Mononuclear cell (primary cell): Measurements from ENCODE around the gene FAM181A. TPM values are rescaled to one million over a fixed set of nuclear protein-coding genes. Genes with fewer than 3 reads are reported as not detected.

Experiments
- H3K27me3 ChIP-seq: 2 replicates; pipeline ENCODE4 v1.6.0; 2011; ENCODE audit warnings: low read length, control low read depth; ENCODE audit not compliant: insufficient read depth
- H3K4me1 ChIP-seq: 2 replicates; pipeline ENCODE4 v1.5.1; 2011; ENCODE audit warnings: mild to moderate bottlenecking, low read length, control low read depth; ENCODE audit not compliant: insufficient read depth
- H3K4me3 ChIP-seq: 2 replicates; pipeline ENCODE4 v1.5.1; 2011; ENCODE audit warnings: mild to moderate bottlenecking, low read length, moderate library complexity
- H3K9me3 ChIP-seq: 2 replicates; pipeline ENCODE4 v1.5.1; 2011; ENCODE audit warnings: low read depth, mild to moderate bottlenecking, control low read depth, low read length
- total RNA-seq: library from RNA; depleted of rRNA; stranded (reverse); fragments of >200 nt; gene quantifications from one replicate; pipeline ENCODE4 v1.2.3, GENCODE V29; 2012

The FAM181A gene
- total RNA-seq, 1 donor = not detected

DNA sequence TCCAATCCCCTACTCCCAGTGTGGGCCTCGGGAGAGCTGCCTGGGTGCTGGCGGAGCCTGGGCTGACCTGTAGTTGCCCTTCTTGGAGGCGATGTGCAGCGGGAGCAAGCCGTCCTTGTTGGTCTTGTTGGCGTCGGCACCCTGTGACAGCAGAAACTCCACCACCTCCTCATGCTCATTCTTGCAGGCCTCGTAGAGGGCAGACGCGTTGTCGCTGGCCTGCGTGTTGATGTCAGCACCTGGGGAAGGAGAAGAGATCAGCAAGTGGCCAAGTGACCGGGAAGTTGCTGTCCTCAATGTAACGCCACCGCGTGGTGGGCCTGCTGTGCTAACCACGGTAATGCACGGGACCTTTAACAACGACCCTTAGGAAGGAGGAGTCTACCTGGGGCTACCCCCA is 20.1 kb downstream of the FAM181A start:
- H3K4me1 ChIP-seq = no peaks in the 10 kb centered on the region
- no peak overlapping the region for H3K4me3 ChIP-seq
- H3K27me3 ChIP-seq = no peaks in the 10 kb centered on the region
- H3K9me3 ChIP-seq = no peaks in the 10 kb centered on the region

DNA sequence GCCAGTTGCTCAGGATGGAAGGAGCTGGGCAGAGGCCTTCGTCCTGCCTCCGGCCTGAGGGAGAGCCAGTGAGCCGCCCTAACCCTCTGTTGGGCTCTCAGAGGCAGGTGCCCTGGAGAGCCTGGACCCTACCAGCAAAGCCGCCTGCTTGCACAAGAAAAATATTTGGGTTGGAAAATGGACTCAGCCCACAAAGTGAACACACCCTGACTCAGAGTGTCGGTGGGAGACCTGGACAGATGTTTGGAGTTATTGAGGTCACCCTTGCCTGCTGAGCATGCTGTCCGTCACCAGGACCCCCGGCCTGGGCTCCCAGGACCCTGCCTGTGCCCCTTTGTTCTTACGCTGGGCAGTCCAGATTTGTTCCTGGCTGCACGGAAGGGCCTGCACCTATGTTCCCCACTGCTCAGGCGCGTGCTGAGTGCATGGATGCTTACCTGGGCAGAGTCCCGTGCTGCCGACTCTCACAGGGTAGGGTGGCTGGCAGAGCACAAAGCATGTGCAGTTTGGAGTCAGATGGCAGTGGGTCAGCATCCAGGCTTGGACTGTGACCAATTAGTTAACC is 22.4 kb downstream of the FAM181A start:
- no peaks in the 10 kb centered on the region for H3K9me3 ChIP-seq
- no peaks in the 10 kb centered on the region for H3K27me3 ChIP-seq
- H3K4me3 ChIP-seq = no peak overlapping the region
- peaks cover 15% of the 10 kb centered on the region for H3K4me1 ChIP-seq

DNA sequence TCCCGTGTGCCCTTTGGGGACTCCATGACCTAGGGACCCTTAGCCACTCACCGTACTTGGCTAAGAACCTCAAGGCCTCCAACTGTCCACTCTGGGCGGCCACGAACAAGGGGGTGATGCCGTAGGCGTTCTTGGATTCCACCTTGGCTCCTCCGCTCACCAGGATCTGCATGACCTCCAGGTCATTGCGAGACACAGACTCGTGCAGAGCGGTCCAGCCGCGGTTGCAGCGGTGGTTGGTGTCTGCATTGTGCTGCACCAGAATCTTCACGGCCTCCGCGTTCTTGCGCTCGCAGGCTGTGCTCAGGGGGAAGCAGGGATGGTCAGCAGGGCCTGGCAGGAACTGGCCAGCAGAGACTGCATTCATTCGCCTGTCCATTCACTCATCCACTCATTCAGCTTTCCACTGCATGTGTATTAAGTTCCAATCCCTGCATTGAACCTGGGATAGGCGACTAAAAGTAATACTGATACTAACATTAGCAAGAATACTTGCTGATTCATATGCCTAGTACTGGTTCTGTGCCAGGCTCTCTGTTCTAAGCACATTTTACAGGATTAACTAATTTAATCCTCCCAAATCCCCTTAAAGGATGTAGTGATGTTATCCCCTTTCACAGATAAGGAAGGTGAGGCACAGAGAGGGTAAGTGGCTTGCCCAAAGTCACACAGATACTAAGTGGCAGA is 23.9 kb downstream of the FAM181A start:
- peaks cover 30% of the 10 kb centered on the region for H3K4me1 ChIP-seq

DNA sequence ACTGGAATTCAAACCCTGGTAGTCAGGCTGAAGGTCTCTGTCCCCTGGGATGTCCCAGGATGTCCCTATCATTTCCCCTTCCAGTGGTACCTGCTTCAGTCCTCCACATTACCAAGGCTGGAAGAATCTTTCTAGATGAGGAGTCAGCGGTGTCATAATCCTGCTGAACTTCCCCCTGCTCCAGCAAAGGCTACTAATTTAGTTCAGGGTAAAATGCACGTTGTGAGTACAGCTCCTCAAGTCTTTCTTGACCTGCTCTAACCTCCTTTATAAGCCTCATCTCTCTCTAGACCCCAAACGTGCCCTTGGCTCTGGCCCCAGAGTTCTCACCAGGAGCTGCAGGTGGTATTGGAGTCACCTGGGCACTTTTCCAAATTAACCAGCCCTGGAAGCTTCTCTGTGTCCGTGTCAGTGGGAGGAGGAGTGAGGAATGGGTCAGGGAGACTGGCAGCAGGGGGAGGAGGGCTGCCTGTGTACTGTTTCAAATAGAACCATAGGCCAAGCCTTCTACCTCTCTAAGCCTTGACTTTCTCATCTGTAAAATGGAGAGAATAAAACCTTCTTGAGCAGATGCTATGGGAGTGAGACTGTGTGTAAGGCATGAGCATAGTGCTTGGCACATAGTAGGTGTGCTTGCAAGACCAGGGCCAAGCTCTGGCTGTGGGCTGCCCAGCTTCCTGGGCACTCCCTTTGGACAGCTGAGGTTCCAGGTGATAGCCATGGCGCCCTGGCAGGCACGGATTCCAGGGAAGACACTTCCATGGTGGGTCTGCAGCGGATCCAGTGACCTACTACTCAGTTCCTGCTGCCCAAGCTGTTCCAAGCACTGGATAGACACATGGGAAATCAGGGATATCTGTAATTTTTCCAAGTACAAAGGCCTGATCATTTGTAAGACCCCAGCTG is 24.7 kb downstream of the FAM181A start:
- H3K4me1 ChIP-seq = peaks cover 38% of the 10 kb centered on the region
- H3K9me3 ChIP-seq = no peaks in the 10 kb centered on the region
- no peak overlapping the region for H3K4me3 ChIP-seq
- H3K27me3 ChIP-seq = no peaks in the 10 kb centered on the region

More for the DNA sequence above, 23.9 kb downstream of the FAM181A start:
- no peaks in the 10 kb centered on the region for H3K9me3 ChIP-seq
- H3K27me3 ChIP-seq = no peaks in the 10 kb centered on the region
- H3K4me3 ChIP-seq = no peak overlapping the region

DNA sequence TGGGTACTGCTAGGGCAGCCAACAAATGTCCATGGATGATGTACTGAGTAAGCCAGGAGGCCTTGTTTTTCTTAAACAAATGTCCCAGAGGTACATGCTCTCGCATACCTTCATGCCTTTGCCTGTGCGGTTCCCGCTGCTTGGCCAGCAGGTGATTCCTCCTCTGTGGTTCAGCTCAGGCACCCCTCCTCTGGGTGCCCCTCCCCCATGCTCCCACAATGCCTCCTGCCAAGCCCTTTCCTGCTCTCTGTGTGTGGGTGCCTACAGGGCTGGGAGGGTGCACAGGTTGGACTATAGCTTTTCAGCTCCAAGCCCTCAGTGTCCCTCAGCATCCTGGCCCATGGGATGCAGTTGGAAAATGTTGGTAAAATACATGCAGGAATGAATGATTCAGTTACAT is 25.7 kb downstream of the FAM181A start:
- H3K4me1 ChIP-seq = peaks cover 46% of the 10 kb centered on the region
- no peaks in the 10 kb centered on the region for H3K9me3 ChIP-seq
- no peaks in the 10 kb centered on the region for H3K27me3 ChIP-seq
- H3K4me3 ChIP-seq = no peak overlapping the region

DNA sequence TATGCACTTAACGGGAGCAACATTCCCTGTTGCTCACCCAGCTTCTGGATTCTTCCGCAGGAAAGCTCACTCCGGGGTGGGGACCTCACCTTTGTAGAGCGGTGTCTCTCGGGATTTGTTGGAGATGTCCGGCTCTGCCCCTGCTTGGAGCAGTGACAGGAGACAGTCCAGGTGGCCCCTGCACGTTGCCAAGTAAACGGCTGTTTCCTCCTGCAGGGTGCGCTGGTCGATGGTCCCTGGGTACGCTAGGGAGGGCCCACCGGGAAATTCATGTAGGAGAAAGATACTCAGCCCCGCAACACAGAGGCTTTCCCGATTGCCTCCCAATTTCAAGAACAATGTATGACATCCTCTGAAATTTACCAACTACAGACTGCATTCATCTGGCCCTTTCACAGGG is 26.1 kb downstream of the FAM181A start:
- Histone ChIP-seq H3K9me3 (no peaks in the 10 kb centered on the region), H3K4me3 (no peak overlapping the region), H3K4me1 (peaks cover 51% of the 10 kb centered on the region), H3K27me3 (no peaks in the 10 kb centered on the region)

DNA sequence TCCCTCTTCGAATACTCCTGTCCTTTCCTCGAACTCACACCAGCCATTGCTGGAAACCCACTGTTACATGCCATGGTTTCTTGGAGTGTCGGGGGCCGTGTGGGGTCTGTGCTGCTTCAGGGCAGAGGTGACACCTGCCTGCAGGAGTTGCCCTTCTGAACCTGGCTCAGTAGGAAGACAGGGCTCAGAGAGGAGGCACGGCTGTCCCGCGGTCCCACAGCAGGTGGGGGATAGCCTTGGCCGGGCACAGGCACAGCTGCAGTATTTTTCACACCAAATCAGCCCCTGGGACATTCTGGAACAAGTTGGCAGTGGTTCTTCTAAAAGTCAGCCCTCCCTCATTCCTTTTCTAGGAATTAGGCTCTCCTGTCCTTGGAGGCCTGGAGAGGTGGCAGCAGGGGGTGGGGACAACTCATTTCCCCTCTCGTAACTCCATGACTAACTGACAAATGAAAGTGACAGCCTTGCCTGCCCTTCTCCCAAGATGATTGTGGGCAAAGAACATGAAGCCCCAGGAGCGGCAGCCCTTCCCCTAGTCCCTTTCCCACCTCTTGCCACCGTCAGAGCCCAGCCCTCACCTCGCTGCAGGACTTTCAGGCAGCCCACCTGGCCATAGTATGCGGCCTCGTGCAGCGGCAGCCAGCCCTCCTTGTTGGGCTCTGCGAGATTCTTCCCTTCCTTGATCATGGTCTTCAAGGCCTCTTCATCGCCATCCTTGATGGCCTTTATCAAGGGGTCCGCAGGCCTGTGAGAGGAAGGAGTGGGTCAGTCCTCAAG is 26.8 kb downstream of the FAM181A start:
- Histone ChIP-seq H3K4me1 (peaks cover 57% of the 10 kb centered on the region), H3K9me3 (no peaks in the 10 kb centered on the region), H3K27me3 (no peaks in the 10 kb centered on the region), H3K4me3 (no peak overlapping the region)

DNA sequence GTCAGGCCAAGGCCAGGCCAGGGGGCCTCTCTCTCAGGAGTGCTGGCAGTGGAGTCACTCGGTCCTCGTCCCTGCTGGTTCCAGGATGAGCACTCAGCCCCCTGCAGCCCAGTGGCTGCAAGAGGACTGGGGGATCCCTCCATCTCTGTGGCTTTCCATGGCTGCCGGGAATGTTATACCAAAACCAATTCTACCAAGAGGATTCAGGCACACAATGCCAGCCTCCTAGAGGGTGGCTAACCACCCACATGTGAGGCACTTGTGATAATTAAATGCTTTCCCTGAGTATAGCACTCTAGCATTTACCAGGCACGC is 27.3 kb downstream of the FAM181A start:
- H3K4me1 ChIP-seq = peaks cover 63% of the 10 kb centered on the region
- no peaks in the 10 kb centered on the region for H3K9me3 ChIP-seq
- no peaks in the 10 kb centered on the region for H3K27me3 ChIP-seq
- no peak overlapping the region for H3K4me3 ChIP-seq

DNA sequence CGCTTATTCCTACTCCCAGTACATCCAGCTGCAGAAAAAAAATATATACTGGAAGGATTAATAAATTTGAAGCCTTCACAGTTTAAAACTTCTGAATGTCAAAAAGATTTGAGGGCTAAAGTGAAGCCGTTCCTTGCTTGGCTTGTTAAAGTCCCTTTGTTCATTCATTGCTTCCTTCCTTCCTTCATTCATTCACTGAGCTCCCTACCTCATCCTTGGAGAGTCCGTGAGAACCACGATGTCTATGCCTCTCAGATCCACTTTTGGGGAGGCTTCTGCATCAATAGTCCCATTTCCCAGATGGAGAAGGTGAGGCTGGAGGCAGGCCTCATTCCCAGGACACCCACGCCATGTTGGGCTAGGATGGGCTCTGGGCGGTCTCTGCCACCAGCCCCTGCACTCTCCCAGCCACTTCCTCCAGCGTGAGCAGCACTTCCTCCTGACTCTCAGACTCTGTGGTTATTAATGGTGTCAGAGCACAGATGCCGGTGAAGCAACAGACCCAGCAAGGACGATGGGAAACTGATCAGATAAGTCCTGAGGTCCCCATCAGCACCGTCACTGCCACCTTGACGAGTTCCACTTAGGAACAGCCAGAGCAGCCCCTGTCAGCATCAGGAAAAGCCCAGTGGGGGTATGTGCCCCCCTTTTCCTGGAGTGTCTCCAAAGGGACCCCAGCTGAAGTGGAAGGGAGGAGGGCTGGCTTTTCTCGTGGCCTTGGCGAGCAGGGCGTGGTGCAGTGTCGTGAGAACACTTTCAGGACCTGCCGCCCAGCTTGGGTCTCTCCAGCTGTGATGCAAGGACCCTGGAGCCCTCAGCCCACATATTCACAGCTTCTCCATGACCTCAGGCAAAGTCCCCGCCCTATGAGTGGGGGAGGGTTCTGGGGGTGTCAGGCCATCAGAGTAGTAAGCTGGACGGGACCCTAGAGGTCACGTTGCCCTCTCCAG is 28.0 kb downstream of the FAM181A start:
- H3K27me3 ChIP-seq = no peaks in the 10 kb centered on the region
- peak overlapping the region; percentile 12 for H3K4me3 ChIP-seq
- H3K4me1 ChIP-seq = peaks cover 70% of the 10 kb centered on the region
- H3K9me3 ChIP-seq = no peaks in the 10 kb centered on the region

DNA sequence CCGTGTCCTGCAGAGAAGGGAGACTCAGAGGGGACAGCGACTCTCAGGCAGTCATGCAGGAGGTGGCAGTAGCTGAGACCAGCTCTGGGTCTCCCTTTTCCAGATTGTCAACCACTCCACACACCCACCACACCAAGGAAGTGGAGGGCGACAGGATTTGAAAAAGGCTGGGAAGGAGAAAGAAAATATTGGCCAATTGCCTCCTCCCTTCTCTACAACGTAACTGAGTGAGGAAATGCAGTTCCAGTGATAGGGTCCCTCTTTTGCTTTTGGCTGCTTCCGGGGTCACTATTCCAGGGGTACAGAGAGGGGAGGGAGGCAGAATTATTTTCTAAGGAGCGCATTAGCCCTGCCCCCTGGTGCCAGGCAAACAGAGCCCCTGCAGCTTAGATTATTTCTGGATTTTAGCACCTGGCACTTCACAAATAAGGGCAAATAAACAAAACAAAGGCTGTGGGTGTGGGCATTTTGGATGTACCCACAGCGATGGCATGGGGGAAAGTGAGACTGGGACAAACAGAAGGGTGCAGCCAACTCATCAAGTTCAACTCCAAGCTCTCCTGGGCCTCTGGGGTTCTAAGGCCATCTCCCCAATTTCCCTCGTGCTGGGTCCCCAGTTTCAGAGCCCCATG is 28.8 kb downstream of the FAM181A start:
- Histone ChIP-seq H3K4me1 (peaks cover 76% of the 10 kb centered on the region), H3K9me3 (no peaks in the 10 kb centered on the region)

DNA sequence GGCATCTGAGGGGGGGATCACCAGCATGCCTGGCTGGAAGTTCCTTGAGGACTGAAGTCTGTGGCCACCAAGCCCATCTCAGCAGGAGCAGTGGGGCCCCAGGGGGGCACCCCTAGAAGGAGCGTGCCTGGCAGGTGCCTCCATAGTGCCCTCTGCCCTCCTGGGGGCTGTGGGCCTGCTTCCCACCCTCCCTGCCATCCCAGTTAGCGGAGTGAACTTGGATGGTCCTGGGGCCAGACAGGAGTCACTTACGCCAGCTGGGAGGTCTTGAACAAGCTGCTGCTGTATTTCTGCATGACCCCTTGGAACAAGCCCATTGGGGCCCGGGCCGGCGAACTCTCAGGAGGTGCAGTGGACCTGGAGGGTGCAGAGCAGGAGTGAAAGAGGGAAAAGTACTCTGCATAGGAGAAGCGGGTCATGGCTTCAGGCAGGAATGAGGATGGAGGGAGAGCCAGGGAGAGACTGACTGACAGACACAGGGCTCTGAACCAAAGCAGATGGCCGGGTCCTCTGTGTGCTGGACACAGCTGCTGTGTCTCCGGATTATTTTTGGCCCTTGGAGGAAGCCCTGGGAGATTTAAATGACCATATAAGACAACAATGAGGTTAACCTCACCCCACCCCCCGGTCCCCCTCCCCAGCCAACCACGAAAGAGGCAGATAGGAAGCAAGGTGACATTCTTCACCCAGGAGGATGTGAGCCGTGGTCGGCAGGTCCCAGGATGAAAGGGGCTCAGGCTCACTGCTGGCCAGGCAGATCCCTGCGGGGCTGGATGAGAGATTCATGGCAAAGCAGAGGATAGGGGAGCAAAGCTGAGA is 29.6 kb downstream of the FAM181A start:
- Histone ChIP-seq H3K27me3 (no peaks in the 10 kb centered on the region), H3K4me3 (no peak overlapping the region), H3K4me1 (peaks cover 84% of the 10 kb centered on the region), H3K9me3 (no peaks in the 10 kb centered on the region)

More for the DNA sequence above, 28.8 kb downstream of the FAM181A start:
- peak overlapping the region; percentile 12 for H3K4me3 ChIP-seq
- H3K27me3 ChIP-seq = no peaks in the 10 kb centered on the region

DNA sequence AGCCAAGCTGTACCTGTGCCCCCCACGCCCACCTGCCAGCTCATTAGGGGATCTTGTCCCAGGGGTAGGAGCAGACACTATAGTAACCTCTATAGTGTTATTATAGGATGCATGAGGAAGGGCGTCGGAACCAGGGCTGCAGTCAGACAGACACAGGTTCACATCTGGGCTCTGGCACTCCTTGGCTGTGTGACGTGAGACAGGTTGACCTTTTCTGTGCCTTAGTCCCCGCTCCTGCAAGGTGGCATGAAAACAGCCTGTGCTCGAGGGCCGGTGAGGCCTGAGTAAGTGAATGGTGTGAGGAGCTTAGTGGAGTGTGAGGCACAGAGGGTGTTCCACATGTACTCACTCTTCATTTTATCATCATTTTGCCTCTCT is 30.2 kb downstream of the FAM181A start:
- H3K27me3 ChIP-seq = no peaks in the 10 kb centered on the region
- H3K4me1 ChIP-seq = peaks cover 90% of the 10 kb centered on the region
- no peak overlapping the region for H3K4me3 ChIP-seq
- no peaks in the 10 kb centered on the region for H3K9me3 ChIP-seq
